Regular cardiac myocyte (primary cell): Measurements from ENCODE around the gene ZNF444. TPM values are rescaled to one million over a fixed set of nuclear protein-coding genes. Genes with fewer than 3 reads are reported as not detected.

ENCODE experiments used
- total RNA-seq: library from RNA; depleted of rRNA; stranded (reverse); fragments of >200 nt; gene quantifications from 2 replicates; pipeline ENCODE4 v1.2.3, GENCODE V29; 2014

The ZNF444 gene
- total RNA-seq, result 10.7 and 14.4 TPM in 2 replicates

DNA sequence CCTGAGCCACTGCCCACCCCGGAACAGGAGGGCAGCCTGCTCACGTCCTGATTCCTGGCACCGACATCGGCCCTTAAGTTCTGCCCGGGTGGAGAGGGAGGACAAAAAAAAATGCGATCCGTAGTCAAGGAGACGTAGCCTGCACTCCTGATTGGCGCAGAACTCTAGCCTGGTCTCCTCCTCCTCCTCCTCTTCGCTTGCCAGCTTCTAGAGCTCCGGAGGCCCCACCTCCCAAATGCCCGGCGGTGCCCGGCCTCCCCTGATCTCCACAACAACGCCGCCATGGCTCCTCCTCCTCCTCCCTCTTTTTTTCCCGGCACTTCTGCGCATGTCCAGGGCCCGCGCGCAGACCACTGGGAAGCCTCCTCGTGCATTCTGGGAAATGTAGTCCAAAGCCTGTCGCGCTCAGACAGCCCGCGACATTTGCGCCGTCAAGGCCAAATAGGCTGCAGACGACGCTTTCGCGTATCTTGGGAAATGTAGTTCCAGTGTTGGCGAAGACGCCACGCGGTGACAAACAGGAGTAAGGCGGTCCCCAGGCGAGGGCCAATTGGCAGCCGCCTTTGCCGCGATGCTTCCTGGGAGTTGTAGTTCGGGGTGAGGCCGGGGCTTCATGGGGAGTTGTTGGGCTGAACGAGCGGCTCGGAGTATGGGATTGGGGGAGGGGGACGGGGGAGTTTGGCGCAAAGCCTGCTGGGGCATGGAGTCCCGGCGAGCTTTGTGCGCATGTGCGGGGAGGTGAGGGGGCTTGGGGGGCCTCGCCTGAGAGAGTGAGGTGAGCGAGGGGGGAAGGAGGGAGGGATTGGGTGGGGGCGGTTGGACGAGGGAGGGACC lies at the start of gene ZNF444:
ZNF444 (plus strand) TSS at position 705 of the 834 bp plus-strand sequence. CDS start 5,625 bp downstream, outside the sequence.

DNA sequence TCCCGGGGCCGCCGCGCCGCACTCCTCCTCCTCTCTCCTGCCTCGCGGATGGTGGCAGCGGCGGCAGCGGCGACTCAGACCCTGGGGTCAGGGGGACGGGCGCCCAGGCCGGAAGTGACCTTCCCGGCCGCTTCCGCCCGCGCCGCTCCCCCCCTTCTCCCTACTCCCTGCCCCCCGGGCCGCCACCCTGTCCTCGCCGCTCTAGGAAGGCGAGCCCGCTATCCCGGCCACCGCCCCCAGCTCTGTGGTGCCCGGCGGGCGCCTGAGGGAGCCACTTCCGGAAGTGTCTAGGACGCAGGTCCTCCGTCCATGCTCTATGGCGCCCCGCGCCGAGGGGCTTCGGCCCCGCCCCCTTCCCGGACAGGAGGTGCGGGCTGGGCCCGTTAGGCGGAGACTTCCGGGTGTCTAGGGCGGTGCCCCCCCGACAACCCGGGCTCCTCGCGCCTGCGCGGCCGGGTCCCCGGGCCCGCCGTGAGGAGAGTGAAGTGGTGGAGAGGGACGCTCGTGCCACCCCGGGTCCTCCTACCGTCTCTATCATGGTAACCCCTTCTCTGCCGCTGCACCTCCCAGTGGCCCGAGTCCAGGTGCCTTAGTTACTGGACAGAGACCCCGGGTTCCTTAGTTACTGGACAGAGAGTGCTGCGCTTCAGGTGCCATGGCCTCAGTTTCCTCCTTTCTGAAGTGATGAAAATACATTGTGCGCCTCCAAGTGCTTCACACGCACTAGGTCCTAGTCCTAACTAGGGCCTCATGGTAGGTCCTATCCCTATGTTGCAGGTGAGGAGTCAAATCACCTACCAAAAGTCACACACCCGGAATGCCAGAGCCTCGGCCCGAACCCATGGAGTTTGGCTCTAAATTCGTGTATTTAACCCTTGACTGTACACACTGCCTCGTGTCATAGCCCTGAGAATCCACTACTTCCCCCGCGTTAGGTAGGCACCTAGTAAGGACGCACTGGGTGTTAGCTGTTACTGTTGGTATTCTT lies 19.6 kb upstream of the ZNF444 start, which contains the start of gene ZNF787:
ZNF787 (minus strand) TSS at position 116 of the 988 bp plus-strand sequence. CDS start 18,078 bp downstream, outside the sequence.

DNA sequence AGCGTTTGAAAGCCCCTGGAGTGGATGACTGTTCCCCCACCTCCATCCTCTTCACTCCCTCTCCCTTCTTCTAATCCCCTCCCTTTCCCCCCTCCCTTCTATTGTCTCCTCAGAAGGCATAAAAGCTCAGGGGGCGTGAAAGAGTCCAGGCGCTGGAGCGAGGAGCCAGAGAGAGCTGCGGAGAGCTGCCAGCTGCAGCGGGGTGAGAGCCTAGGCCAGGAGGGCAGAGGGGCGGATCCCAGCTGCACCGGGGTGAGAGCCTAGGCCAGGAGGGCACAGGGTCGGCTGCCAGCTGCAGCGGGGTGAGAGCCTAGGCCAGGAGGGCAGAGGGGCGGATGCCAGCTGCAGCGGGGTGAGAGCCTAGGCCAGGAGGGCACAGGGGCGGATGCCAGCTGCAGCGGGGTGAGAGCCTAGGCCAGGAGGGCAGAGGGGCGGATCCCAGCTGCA lies 34.8 kb downstream of the ZNF444 start, which contains the start of gene GALP:
GALP (plus strand) TSS at position 148 of the 447 bp plus-strand sequence. CDS start 1,101 bp downstream, outside the sequence.

DNA sequence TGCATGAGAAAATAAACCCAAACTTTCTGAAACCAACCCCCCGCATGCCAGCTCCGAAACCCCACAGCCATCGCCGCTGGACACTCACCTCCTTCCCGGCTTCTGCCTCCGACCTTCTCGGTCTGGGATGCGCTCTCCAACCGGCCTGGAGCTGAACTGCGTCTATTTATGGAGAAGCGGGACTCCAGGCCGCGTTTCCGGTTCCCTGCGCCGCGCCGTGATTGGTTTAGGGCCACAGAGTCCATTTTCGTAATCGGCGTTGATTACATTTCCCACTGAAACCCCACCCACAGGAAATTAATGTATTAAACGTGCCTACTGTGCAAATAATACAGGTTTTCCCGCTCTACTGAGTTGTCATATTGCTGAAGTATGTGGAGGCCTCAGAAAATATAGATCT lies 56.6 kb downstream of the ZNF444 start, which contains the start of gene ZSCAN5B:
ZSCAN5B (minus strand) TSS at position 138 of the 400 bp plus-strand sequence. CDS start 4,731 bp downstream, outside the sequence.

DNA sequence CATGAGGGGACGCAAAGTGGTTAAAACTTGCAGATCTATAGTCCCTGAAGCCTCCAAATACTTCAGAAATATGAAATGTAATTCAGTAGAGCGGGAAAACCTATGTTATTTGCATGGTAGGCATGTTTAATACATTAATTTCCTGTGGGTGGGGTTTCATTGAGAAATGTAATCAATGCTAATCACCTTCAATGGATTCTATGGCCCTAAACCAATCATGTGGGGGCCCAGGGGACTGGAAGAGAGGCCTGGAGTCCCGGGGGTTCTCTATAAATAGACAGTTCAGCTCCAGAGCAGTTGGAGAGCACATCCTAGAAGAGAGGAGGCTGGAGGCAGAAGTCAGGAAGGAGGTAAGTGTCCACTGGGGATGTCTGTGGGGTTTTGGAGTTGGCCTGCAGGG lies 60.9 kb downstream of the ZNF444 start, which contains the start of gene ZSCAN5C:
ZSCAN5C (plus strand) TSS at position 301 of the 400 bp plus-strand sequence. CDS start 3,641 bp downstream, outside the sequence.

Other genes with a start within 250 kb of the ZNF444 start
- gene NLRP13, start 209.0 kb upstream of the ZNF444 start, total RNA-seq, result not detected in 2 replicates
- gene NLRP8, start 193.5 kb upstream of the ZNF444 start, total RNA-seq, result not detected in 2 replicates
- gene NLRP5, start 154.5 kb upstream of the ZNF444 start, total RNA-seq, result under 0.01 TPM in 1 of 2 replicates, not detected in the other
- 19.7 and 30.9 TPM in 2 replicates for gene ZNF787, start 20.0 kb upstream of the ZNF444 start, total RNA-seq
- not detected in 2 replicates for gene GALP, start 34.7 kb downstream of the ZNF444 start, total RNA-seq
- gene ZSCAN5B, start 56.5 kb downstream of the ZNF444 start, total RNA-seq, result under 0.01 TPM in 1 of 2 replicates, not detected in the other
- not detected in 2 replicates for gene ZSCAN5C, start 61.0 kb downstream of the ZNF444 start, total RNA-seq
- 0.19 TPM in 1 of 2 replicates, not detected in the other for gene EDDM13, start 131.5 kb downstream of the ZNF444 start, total RNA-seq
- gene ZSCAN5A, start 173.6 kb downstream of the ZNF444 start, total RNA-seq, result 3.1 and 9.6 TPM in 2 replicates